Activated CD4-positive, alpha-beta T cell treated with anti-CD3 and anti-CD28 coated beads, Interleukin-2, amount 50 U/mL, for 48 hours (primary cell): ENCODE data around the gene ZFR.
"Not testable (repeated sequence)": the region's sequence is repeated elsewhere in the genome, so short reads cannot be mapped to it uniquely, and the experiment has no call there.

ENCODE experiments used
- DNase-seq, 2 experiments: peaks; one replicate each; pipeline ENCODE4 v3.0.0-alpha.2; 2020

Gene ZFR

DNA sequence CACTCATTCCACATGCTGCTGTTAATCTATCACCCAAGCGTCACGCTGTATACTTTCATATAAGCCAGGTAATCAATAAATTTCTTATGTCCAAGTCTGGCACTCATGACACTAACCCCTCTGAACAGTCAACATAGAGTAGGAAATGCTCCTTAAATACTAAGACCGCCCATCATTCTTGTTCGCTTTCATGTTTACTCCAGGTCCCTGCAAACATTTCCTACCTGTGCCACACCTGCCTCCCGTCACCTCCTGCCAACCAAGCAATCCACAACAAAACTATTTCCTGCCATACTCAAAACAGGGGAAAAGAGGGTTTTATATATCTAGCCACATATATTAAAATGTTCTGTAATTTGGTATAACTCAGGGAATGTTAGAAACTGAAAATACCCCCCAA, 39.0 kb downstream of the ZFR start:
- no peak for DNase-seq

DNA sequence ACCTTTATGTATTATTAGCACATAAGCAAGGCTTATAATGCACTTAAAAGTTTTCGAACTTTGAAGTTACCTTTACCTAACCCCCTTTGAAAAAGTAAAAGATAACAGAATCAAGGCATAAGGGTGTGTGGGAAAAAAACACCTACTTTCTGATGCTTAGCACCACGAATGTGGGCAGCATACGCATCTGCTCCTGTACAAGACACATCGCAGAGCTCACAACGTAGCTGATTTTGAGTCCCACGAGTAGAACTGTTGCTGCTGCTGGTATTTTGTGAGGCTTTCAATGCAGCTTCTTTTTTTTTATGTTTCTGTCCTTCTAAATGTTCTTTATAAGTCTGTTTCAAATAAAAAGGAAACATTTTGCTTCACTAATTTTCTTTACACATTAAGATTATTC, 40.8 kb downstream of the ZFR start:
- DNase-seq: no peak

DNA sequence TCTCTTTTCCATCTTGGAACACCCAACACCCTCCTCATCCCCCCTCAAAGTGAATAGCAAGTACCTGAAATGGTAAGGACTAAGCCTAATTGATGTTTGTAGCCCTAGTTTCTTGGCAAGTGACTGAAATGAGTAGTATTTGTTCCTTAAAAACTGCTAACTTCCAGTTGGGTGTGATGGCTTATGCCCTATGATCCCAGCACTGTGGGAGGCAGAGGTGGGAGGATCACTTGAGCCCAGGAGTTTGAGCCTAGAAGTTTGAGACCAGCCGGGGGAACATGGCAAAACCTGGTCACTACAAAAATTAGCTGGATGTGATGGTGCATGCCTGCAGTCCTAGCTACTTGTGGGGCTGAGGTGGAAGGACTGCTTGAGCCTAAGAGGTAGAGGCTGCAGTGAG, 44.1 kb downstream of the ZFR start:
- DNase-seq: no peak

DNA sequence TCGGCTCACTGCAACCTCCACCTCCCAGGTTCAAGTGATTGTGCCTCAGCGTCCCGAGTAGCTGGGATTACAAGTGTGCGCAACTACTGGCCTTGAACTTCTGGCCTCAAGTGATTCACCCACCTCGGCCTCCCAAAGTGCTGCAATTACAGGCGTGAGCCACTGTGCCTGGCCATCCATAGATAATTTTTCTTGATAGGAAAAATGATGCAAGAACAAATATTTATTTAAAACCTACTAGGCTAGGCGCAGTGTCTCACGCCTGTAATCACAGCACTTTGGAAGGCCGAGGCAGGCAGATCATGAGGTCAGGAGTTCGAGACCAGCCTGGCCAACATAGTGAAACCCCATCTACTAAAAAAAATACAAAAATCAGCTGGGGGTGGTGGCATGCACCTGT, 45.8 kb downstream of the ZFR start:
- not testable (repeated sequence) for DNase-seq

DNA sequence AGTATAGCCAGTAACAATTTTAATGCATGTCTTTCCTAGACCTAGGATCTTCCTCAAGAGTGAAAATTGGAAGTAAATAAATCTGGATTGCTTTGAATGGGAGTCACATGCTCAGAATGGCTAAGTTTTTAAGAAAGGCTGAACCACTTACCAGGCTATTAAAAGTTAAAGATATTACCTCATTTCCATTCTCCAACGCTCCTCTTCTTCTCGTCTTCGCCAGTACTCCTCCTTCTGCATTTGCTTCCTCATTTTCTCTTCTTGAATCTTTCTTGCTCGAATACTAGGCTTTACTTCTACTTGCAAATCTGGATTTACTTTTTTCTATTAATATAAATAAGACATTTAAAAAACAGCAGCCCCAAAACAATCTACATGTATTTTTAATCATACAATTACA, 49.6 kb downstream of the ZFR start:
- DNase-seq: no peak

DNA sequence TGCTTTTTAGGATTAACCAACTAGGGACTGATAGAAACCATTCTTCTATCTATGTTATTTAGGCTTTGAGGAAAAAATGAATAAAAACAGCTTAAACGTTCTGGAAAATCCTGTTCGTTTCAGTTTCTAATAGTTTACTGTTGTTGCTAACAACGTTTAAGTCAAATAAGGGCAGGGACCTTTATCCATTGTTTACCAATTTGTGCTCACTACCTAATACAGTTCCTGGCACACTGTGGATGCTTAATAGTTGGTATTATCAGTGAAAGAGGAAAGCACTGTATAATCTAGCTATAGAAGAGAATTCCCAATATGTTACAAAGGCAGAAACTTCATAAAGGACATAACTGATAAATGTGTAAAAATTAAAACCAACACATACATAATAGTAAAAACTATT, 52.5 kb downstream of the ZFR start:
- no peak for DNase-seq

DNA sequence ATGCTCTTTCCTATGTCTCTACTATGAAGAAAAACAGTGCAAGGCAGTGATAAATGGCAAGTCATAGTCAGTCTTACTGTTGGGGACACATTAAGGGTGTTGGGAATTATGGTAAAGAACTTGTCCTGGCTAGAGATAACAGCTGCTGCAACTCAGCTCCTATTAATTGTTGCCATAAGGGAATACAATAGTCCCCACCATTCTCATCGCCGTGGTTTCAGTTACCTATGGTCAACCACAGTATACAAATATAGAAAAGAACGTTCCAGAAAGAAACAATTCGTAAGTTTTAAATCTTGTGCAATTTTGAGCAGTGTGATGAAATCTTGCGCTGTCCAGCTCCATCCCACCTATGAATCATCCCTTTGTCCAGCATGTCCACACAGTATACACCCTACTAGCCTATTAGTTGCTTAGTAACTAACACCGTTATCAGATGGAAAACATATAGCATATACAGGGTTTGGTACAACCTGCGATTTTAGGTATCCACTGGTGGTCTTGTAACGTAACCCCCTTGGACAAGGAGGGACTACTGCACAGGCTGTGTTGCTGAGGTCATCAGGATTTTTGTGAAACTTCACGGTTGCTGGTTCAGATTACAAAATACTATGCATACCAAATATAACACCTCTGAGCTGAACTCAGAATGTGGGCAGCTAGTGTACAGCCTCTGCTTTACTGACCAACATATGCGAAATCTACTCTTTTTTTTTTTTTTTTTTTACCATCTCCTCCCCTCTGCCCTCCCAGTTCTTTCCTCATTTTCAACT, 53.5 kb downstream of the ZFR start:
- DNase-seq: no peak

DNA sequence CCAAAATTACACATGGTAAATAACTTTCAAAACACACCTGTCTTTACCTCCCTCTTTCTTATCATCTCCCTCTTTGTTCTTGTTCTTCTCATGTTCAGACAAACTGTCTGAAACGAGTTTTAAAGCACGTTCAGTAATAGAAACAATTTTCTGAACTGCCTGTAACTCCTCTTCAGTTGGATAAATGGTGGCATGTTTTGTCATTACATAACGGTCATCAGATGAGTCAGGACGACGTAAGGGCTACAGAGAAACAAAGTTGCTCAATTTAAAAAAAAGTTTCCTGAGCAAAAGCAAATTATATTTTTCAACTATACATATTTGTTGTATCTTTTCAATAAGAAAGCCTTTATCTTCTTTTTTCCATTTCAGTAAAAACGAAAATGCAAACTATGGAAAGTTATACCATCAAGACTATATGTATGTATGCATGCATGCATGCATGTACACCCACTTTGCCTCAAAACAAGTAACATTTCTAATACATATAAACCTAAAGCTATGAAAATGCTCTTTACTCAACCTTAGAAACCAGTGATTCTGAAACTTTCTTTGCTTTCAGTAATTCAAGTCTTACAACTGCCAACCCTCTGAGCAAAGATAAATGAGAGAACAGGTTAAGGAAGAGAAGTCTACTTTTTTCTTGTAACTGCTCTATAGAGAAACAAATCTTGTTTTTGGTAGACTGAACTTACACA, 56.0 kb downstream of the ZFR start:
- DNase-seq: no peak

DNA sequence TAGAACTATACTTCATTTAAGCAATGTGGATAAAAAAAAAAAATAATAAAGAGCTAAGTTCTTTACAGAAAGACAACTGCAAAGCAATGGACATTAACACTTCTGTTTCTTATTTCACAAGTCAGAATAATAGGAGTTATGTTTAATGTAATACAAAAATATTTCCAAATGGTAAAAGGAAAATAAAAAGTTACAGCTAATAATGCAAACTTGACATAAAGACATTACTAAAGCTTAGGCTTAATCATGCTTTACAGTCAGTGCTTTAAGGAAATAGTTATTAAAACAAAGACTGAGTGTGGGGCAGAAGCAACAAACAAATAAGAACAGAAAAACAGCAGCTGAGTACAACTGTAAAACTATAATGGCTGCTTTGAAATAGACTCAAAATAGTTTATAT, 56.7 kb downstream of the ZFR start:
- no peak for DNase-seq

DNA sequence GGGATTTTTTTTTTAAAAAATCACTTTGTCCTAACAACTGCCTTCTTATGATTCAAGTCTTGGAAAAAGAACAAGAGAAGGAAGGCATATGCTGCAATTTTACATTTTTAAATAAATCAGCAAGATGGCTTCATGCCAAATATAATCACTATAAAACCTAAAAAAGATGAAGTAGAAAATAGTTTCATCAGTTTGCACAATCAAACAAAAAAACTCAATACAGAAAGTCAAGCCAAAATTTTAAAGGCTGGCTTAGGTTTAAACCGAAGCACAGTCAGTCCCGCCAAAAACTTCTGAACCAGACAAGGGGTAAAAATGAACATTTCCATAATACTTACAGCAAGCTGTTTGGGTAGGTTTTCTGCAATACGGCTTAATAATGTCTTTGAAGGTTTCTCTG, 57.3 kb downstream of the ZFR start:
- no peak for DNase-seq

DNA sequence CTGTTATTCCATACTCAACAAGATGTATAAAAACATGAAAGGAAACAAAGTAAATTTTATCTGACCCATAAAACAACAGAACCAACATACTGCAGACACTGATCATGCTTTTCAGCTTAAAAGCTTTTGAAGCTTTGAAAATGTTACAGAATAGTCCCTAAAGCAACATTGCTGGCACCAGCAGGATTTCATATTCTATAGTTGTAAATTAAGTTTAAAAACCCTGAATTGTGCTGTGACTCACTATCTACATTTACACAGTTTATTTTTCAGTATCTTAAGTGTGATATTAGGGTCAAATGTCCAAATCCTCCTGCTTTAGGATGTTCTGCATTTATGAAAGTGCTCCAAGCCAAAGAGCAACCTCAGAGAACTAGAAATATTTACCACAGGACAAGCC, 59.9 kb downstream of the ZFR start:
- no peak for DNase-seq

DNA sequence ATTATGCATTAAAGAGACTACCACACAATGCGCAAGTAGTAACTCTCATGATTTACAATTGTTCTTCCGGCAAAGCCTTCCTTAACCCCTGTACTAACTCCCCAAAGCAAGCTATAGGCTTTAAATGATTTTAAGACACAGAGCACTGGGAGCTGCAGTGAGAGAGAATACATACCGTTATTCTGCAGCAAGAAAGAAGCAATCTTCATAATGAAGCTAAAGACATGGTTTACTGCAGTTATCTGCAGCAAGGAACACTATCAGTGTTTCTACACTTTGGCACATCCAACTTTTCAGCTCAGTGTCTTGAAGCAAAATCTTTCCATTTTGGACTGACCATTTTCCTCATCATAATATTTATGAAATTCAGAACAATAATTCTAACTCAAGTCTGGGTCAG, 61.0 kb downstream of the ZFR start:
- DNase-seq: no peak

DNA sequence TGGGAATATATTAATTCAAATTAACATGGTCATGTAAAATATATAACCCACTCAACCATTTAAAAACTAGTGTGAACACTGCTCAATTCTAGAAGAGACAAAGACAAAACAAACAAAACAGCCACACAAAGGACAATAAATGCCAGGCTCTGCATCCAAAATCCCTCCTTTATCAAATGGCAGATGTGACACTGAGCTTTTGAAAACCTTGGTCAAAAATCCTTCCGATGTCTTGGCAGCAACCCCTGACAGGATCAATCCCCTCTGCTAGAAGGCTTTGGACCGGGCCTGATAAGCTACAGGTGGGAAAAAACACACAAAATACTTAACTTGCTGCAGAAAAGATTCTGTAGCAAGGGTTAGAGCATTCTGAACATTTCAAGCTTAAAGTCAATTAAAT, 61.5 kb downstream of the ZFR start:
- DNase-seq: no peak

DNA sequence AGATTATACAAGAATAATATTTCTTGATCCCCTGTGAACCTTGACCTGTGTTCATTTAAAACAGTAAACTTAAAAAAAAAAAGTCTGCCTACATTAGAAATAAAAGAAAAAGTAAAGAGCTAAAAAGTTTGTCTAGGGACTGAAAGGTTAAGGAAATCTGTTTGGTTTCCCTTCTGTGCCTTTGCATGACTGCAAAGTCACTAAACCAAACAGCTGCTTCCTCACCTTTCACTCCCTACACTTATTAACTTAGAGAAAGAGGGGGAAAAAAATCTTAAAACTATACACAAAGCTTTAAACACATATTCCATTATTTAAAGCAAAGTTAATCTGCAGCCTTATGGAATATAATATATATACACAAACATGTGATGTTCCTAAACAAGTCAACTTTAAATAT, 65.1 kb downstream of the ZFR start:
- DNase-seq: no peak

DNA sequence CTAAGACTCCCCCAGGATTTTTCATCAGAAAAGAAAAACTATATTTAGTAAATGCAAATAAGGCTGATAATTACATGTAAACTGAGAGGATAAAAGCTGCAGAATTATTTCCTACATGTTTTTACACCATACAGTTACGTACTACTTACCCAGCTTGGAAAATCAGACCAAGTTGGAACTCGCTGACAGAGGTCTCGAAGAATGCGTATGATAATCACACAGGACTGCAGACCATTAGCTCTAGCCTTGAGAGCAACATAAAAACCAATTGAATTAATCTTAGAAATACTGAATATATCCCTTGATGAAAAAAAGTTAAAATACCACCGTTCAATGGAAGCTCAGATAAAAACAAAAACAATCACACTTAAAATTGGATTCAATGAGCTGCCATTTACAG, 65.6 kb downstream of the ZFR start:
- DNase-seq: no peak

DNA sequence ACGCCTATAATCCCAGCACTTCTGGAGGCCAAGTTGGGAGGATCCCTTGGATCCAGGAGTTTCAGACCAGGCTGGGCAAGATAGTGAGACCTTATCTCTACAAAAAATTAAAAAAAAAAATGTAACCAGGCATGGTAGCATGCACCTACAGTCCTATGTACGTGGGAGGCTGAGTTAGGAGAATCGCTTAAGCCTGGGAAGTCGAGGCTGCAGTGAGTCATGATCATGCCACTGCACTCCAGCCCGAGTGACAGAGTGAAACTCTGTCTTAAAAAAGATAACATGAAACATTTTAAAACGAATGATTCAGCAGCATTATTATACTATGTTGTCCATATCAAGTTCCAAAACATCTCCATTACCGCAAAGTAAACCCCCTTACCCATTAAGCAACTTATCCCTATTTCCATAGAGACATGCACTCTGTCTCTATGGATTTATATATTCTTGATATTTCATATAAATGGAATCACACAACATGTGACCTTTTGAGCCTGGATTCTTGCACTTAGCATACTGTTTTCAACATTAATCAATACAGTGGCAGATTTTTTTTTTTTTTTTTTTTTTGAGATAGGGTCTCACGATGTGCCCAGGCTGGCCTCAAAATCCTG, 74.9 kb downstream of the ZFR start:
- DNase-seq: no peak

DNA sequence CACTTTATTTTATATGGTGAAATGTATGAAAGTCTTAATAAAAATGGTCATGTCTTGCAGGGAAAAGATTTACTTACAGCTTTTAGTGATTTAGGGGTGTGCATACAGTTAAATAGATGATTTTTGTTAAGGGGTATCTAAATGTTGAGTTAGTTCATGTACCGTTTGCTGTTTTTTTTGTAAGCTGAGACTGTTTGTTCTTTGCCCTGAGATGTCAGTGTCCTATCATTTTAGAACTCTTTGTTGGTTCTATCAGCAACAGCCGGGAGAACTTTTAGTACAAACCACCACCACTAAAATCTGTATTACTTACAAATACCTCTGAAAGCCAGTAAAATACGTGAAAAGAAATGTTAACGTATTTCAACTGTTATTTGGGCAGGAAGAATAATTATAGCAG, 75.5 kb downstream of the ZFR start:
- DNase-seq: no peak

DNA sequence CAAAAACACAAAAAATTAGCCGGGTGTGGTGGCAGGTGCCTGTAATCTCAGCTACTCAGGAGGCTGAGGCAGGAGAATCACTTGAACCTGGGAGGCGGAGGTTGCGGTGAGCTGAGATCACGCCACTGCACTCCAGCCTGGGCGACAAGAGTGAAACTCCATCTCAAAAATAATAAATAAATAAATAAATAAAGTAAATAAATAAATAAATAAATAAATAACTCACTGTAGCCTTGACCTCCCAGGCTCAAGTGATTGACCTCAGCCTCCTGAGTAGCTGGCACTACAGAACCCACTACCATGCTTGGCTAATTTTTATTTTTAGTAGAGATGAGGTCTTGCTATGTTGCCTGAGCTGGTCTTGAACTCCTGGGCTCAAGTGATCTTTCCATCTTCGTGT, 77.3 kb downstream of the ZFR start:
- DNase-seq: not testable (repeated sequence)

DNA sequence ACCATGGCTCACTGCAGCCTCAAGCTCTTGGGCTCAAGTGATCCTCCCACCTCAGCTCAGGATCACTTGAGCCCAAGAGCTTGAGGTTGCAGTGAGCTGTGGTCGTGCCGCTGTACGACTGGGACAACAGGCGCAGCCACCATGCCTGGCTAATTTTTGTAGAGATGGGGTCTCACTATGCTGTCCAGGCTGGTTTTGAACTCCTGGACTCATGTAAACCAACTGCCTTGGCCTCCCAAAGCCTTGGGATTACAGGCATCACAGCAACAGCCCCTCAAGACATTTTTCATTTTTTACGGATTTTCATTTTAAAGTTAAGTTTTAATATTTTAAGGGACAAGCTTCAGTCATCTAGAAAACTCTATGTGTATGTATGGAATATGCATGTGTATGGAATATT, 78.9 kb downstream of the ZFR start:
- DNase-seq: no peak

DNA sequence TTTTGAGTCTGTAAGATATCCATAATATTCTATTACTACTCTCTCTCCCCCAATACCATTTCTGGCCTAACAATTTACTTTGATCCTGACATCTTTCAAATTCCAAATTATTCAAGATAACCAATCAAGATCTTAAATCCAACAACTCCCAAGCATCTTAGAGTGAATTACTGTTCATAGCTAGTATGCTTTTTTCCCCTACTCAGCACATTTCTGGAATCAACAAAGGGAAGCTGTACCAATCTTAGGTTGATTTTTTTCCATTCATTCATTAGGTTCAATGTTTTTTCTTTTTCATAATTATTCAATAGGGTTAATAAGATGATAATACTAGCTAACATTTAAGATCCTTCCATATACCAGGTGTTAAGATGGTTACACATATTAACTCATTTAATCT, 81.5 kb downstream of the ZFR start:
- no peak for DNase-seq

DNA sequence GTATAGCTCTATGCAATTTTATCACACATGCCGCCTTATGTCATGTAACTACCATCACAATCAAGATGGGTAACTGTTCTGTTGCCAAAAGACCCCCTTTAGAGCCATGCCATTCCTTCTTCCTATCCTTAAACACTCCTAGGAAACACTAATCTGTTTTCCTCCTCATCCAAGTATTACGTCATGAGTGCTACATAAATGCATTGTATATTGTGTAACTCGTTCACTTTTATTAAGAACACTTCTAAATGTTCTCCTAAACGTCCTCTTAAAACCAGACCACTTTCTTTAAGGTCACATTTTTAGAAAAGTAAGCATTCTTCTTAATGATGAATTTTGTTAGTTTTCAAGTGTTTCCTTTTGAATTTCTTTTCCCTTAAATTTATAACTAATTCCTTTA, 82.0 kb downstream of the ZFR start:
- DNase-seq: no peak

DNA sequence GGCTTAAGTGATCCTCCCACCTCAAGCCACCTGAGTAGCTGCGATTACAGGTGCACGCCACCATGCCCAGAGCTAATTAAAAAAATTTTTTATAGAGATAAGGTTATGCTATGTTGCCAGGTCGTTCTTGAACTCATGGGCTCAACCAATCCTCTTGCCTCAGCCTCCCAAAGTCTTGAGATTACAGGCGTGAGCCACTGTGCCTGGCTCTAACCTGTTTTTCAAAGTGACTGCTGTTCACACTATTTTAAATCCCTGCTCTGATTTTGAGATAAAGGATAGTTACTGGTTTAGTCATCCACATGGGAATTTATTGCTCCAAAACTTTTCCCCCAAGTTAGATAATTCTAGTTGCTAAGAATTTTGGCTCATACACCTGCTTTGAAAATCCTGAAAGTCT, 83.6 kb downstream of the ZFR start:
- DNase-seq: no peak

DNA sequence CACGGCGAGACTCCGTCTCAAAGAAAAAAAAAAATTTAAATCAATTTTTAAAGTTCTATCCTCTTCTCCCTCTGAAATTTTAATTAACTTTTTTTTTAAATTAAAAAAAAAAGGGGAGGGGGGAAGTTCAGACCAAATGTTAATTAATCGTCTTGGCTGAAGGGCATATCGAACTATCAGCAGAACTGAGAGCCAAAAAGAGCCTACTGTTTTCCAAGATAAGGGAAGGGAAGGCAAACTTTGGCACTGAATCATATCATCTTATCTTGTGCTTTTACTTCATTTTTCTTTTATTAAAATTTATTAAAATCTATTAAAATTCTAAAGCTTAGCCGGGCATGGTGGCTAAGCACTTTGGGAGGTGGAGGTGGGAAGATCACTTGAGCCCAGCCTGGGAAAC, 85.9 kb downstream of the ZFR start:
- no peak for DNase-seq

DNA sequence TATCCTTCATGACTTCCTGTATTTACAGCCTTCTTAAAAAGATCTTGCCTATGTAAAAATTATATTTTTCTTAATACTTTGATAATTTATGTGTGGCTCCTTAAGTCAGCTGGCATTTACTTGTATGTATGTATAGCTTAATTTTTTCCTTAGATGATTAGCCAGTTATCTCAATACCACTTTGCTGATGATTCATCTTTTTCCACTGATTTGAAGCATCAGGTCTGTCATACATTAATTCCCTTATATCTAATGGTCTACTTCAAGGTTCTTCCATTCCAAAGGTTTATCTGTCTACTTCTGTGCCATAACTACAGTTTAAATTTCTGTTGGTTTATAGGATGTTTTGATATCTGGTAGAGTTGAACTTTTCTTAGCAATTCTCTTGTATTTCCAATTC, 86.9 kb downstream of the ZFR start:
- no peak for DNase-seq

DNA sequence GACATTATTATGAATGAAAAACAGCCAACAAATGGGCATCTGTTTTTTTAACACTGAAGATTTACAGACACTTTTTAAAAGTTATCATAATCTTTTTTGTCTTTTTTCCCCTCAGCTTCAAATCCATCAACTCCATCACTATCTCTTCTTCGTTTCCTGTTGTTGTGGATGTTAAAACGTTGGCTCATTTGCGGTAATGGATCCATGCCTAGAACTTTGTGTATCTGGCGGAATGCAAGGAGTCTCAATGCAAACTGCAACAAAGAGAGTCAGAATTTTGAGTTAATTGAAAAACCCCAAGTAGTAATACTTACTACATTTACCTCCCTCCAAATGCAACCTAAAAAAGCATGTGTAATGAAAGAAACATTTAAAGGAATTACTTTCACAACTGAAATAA, 88.9 kb downstream of the ZFR start:
- no peak for DNase-seq
